Chondrocyte (in vitro differentiated cells): ENCODE results near the gene HYAL4. TPM values are rescaled to one million over a fixed set of nuclear protein-coding genes. Genes with fewer than 3 reads are reported as not detected.
"Not testable (repeated sequence)": the region's sequence is repeated elsewhere in the genome, so short reads cannot be mapped to it uniquely, and the experiment has no call there.

ENCODE experiments used
- DNase-seq: peaks from one replicate; pipeline ENCODE4 v3.0.0; 2021; ENCODE audit warnings: mixed read lengths, low spot score
- H3K27ac Mint-ChIP-seq: one replicate; pipeline ENCODE4 v1.8.0; 2021; ENCODE audit warnings: mild to moderate bottlenecking, moderate library complexity, mixed read lengths; ENCODE audit not compliant: unreplicated experiment
- H3K27me3 Mint-ChIP-seq: 2 replicates; pipeline ENCODE4 v1.8.0; 2021; ENCODE audit warnings: low read depth, mixed read lengths
- H3K36me3 Mint-ChIP-seq: 2 replicates; pipeline ENCODE4 v1.8.0; 2021; ENCODE audit warnings: low read depth, mixed read lengths
- H3K4me1 Mint-ChIP-seq: 2 replicates; pipeline ENCODE4 v1.8.0; 2021; ENCODE audit warnings: low read depth, mild to moderate bottlenecking, mixed read lengths
- H3K4me3 Mint-ChIP-seq: one replicate; pipeline ENCODE4 v1.8.0; 2021; ENCODE audit warnings: mild to moderate bottlenecking, moderate library complexity, mixed read lengths; ENCODE audit not compliant: unreplicated experiment
- H3K9me3 Mint-ChIP-seq: 2 replicates; pipeline ENCODE4 v1.8.0; 2021; ENCODE audit warnings: low read depth, mixed read lengths
- CTCF ChIP-seq: fragments of 200-600 bp; sonication (generic); IDR thresholded peaks from 2 replicates; pipeline ENCODE4 v1.5.0; 2021; ENCODE audit warnings: antibody characterized with exemption, mild to moderate bottlenecking, moderate library complexity
- total RNA-seq: library from RNA; stranded (reverse); gene quantifications from 3 replicates; pipeline ENCODE4 v1.2.1, GENCODE V29; 2021

HYAL4 gene
- total RNA-seq, 1 donor from 2014 or later = not detected

GRCh38 chr7:123879628-123880027, 34.7 kb downstream of the HYAL4 start:
- H3K27ac Mint-ChIP-seq = no peak overlapping the region
- no peak for DNase-seq
- H3K4me1 Mint-ChIP-seq = no peaks in the 10 kb centered on the region
- H3K4me3 Mint-ChIP-seq = no peak overlapping the region
- H3K36me3 Mint-ChIP-seq = no peaks in the 10 kb centered on the region
- H3K9me3 Mint-ChIP-seq = no peaks in the 10 kb centered on the region
- H3K27me3 Mint-ChIP-seq = peaks cover 2% of the 10 kb centered on the region
- TF ChIP-seq CTCF = no peak

- no peak for DNase-seq
Observed at GRCh38 chr7:123881300-123881699, 36.3 kb downstream of the HYAL4 start.

GRCh38 chr7:123883154-123883553, 38.2 kb downstream of the HYAL4 start:
- H3K9me3 Mint-ChIP-seq = no peaks in the 10 kb centered on the region
- no peak overlapping the region for H3K4me3 Mint-ChIP-seq
- H3K27ac Mint-ChIP-seq = no peak overlapping the region
- DNase-seq = no peak
- H3K4me1 Mint-ChIP-seq = no peaks in the 10 kb centered on the region
- H3K27me3 Mint-ChIP-seq = peaks cover 7% of the 10 kb centered on the region
- no peaks in the 10 kb centered on the region for H3K36me3 Mint-ChIP-seq
- TF ChIP-seq CTCF = no peak

More at GRCh38 chr7:123881300-123881699, 36.3 kb downstream of the HYAL4 start:
- Mint-ChIP-seq H3K9me3 (no peaks in the 10 kb centered on the region), H3K4me3 (no peak overlapping the region), H3K4me1 (no peaks in the 10 kb centered on the region), H3K27me3 (peaks cover 3% of the 10 kb centered on the region), H3K36me3 (no peaks in the 10 kb centered on the region), H3K27ac (no peak overlapping the region)
- no peak for TF ChIP-seq CTCF

DNA sequence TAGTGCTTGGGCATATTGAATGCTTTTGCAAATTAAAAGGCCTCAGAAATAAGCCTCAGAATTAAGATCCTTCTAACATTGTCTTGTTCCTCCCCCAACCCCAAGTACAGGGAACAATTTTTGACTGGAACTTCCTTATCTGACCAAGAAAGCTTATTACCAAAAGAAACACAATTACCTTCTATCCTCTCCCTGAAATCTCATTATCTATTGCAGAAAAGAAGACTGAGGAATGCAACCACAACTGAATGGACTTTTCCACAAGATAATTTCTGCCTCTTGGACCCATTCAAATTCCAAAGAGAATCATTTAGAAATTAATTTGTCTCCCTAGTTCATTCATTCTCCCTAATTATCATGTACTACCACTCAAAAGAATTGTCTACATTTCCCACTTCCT, 43.2 kb downstream of the HYAL4 start:
- Mint-ChIP-seq H3K27me3 (peaks cover 7% of the 10 kb centered on the region), H3K27ac (no peak overlapping the region), H3K36me3 (no peaks in the 10 kb centered on the region), H3K9me3 (peaks cover 3% of the 10 kb centered on the region), H3K4me3 (no peak overlapping the region), H3K4me1 (no peaks in the 10 kb centered on the region)
- no peak for DNase-seq
- TF ChIP-seq CTCF = no peak

GRCh38 chr7:123894753-123895152, 49.8 kb downstream of the HYAL4 start:
- peaks cover 16% of the 10 kb centered on the region for H3K9me3 Mint-ChIP-seq
- not testable (repeated sequence) for H3K36me3 Mint-ChIP-seq, H3K4me1 Mint-ChIP-seq, DNase-seq, H3K4me3 Mint-ChIP-seq, H3K27ac Mint-ChIP-seq, H3K27me3 Mint-ChIP-seq

- H3K27me3 Mint-ChIP-seq = peaks cover 6% of the 10 kb centered on the region
- H3K4me3 Mint-ChIP-seq = no peak overlapping the region
- no peak for TF ChIP-seq CTCF
- H3K9me3 Mint-ChIP-seq = peaks cover 12% of the 10 kb centered on the region
- no peak overlapping the region for H3K27ac Mint-ChIP-seq
- H3K36me3 Mint-ChIP-seq = peaks cover 2% of the 10 kb centered on the region
- peaks cover 13% of the 10 kb centered on the region for H3K4me1 Mint-ChIP-seq
- no peak for DNase-seq
Observed at GRCh38 chr7:123901101-123901500, 56.1 kb downstream of the HYAL4 start.
